HG02642 (cell line): ENCODE results near the gene ACRBP.

Experiments used
- ATAC-seq: cut with Tn5 transposase; IDR thresholded peaks from one replicate; pipeline ENCODE4 v1.9.1; 2021; ENCODE audit warnings: mild to moderate bottlenecking; ENCODE audit not compliant: unreplicated experiment, poor library complexity

The ACRBP gene

DNA sequence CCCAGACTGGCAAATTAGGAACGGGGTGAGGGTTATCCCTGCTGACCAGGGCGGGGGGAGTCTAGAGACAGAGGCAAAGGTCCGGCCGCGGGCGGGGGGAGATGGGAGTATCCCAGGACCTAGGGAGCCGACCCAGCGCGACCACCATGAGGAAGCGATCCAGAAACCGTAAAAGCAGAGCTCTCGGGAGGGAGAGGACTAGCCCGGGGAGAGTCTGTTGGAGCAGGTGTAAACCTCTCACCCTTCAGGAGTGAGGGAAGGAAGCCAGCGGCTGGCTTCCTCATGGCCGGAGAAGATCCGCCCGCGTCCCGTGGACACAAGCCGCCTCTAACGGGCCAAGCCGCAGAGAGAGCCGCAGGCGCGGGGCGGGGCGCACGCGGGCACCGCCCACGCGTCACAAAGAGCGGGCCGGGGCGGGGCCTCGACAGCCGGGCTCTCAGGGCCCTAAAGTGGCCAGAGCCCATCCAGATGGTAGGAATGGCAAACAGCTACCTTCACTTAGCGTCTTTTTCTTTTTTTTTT lies at the start of gene ACRBP:
Gene ACRBP, minus strand, starts transcription at position 350 of the 522 bp plus-strand sequence. Its CDS starts 66 bp downstream, at position 284.
- peak; percentile 61 for ATAC-seq

DNA sequence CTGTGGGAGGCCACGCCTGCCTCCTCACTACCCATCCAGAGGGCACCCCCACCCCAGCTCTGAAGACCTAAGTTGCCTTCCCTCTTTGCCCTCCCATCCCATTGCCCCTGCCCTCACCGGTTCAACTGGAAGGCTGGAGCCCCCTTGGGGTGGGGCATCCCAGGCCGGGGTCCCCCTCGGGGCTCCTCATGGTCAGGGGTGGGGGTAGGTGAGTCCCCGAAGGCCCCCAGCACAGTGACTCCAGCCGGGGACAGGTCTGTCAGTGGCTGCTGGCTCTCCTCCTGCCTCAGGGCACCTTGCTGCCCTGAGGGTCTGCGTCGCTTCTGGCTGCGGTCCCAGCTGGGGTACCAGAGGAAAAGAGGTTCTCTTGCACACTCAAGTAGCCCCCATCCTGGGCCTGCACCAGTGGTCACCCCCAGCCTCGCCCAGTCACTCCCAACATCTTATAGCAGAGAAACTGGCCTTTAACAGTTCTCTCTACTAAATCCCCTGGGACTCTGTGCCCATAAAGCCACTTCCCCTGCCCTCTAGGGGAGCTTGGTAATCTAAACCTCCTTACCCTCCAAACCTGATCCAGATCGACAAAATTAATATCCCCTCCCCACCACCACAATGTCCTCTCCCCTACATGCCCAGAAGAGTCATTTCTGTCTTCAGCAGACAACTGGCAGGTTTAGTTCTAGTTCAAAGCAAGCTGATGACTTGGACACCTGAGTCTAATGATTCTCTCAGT lies 48.2 kb upstream of the ACRBP start:
- no peak for ATAC-seq

DNA sequence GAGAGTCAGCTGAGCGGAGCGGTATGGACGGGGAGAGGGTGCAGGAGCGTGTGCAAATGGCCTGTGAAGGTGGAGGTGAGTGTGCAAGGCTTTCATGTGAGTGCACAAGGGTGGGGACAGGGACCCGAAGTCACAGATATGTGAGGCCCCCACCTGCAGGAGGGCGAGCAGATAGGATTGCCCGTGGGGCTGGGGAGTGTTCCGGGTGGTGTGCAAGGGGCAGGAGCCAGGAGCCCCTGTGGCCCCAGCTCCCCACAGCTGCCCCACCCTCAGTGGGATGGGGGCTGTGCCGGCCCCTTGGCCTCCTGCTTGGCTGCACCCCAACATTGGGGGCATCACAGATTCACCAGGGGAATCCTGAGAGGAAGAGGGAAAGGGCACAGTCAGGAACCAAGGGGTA lies 47.5 kb upstream of the ACRBP start:
- no peak for ATAC-seq

DNA sequence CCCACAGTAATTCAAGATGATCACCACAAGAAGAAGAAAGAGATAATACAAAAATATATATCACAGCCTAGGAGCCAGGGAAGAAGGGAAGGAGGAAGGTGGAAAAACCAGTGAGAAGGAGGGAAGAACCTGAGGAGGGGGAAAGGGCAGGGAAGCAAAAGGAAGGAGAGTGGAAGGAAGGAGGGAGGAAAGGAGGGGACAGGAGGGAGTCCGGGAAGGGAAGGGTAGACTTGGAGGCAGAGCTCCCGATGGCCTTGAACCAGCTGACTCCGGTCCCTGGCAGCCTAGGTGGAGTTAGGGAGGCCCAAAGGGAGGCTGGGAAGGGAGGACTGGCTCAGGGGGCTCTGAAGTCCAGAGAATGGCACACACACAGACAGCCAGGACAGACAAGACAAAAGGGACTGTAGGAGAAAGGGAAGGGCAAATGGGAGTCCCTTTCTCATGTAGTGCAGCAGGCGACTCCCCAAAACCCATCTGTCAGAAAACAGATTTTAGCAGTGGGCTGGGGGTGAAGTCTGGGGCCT lies 46.7 kb upstream of the ACRBP start:
- ATAC-seq: no peak

DNA sequence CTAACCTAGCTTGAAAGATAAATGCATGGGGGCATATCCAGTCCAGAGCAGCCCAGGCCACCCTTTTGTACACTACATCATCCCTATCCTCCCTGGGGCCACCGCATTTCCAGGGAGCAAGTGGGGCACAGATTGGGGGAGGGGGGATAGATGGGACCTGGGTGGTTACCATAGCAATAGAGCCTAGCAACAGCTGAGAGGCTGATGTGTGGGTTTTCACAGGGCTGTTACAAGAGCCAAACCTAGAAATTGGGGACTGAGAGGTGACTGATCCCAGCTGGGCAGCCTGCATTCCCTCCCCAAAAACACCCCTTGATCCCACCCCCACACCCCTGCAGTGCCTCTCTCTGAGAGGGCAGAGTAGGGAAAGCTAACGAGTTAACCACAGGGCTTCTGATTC lies 45.7 kb upstream of the ACRBP start:
- ATAC-seq: no peak

DNA sequence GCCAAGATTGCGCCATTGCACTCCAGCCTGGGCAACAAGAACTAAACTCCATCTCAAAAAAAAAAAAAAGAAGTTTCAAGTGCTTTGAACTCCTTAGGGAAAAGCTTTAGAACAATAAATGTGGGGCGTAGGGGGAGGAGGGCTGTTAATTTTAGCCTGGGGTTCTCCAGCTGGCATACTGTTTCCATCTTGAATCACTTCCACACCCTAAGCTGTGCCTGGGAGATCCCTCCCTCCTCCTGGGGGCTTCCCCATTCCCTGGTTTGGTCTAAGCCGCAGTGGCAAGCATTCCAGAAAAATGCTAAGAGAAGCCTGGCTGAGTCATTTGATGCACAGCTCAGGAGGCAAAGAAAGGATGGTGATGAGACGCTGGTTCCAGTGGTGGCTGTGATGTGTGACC lies 44.2 kb upstream of the ACRBP start:
- ATAC-seq: no peak

DNA sequence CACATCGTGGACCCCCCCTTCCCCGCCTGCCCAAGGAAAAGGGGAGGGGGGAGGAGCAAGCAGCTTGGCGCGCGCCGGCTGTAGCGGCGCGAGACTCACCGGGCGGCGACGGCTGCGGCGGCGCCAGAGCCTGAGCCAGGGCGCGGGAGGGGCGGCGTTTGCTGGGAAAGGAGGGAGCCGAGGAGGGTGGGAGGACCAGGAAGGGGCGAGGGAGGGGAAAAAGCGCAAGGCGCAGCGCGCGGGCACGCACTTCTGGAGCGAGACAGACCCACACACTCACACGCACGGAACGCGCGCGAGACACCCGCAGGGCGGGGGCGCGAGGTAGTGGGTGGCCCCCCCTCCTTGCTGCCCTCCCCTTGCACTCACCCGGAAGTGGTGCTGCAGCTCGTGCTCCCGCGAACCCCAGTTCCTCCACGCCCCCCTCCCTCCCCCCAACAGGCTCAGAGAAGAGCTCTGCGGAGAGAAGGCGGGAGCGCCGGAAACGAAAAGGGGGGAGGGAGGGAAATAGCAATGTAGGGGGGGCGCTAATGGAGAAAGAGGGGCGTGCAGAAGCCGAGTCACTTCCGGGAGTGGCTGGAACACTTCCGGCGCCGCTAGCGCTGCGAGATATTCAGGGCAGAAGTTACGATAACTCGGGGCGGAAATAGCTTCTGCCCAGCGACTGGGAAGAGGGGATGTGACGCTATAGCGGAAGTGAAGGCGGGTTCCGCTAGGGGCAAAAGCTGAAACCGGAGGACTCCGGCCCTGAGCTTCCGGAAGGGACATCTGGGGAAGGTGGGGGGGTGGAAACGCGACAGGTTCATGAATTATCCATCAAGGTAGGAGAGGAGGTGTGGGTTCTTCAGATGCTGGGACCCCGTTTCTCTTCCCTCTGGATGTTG lies 42.0 kb upstream of the ACRBP start, which contains the start of gene ZNF384:
Gene ZNF384, minus strand, starts transcription at position 377 of the 884 bp plus-strand sequence. CDS start 9,855 bp downstream, outside the sequence.
- peak; percentile 86 for ATAC-seq

DNA sequence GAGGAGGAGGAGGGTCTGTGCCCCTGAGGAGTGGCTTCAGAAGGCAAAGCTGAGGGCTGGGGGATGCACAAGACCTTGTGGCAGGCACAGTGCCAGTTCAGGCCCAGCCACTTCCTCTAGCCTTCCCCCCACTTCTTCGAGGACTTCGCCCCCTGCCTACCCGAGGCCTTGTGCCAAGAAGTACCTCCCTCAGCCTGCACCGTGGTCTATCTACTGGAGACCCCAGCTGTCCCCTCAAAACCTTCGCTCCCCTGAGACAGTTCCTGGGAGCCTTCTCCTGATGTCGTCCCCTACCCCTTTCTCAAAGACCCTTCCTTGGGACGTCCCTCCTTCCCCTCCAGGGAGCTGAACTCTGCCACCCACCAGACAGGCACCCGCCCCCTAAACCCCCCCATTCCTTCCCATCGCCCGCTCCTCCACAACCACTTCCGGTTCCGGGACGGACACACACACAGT lies 41.3 kb upstream of the ACRBP start:
- ATAC-seq: peak; percentile 5

DNA sequence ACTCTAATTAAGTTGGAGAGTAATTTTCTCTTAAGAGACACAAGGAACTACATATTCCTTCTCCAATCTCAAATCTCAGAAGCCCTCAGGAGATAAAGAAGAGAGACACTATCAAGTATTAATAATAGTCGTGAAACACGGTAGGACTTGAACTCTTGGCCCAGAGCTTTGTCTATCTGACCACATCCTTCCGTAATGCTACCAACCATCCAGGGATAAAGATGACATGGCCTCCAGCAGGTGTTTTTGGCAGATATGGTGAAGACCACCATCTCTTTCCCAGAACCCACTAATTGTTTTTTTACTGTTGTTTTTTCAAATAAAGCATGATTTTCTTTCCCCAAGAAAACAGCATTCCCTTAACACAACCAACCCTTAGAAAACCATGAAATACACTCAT lies 38.6 kb upstream of the ACRBP start:
- ATAC-seq: no peak

DNA sequence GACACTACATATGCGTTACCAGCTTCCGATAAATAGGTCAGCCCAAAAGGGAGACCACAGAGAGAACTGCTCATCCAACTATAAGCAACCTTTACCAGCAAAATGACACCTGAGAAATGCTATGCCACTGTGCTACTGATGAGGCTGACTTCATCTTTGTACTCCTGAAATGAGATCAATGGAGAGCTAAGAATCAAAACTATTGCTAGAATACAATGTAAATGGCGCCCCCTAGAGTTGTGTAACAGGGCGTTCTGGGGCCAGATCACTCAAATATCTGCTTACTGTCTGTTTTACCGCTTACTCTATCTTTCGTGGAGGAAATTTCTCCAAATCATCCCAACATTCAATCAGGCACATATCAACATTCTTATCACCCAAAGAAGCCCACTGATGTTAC lies 37.4 kb upstream of the ACRBP start:
- ATAC-seq: no peak

DNA sequence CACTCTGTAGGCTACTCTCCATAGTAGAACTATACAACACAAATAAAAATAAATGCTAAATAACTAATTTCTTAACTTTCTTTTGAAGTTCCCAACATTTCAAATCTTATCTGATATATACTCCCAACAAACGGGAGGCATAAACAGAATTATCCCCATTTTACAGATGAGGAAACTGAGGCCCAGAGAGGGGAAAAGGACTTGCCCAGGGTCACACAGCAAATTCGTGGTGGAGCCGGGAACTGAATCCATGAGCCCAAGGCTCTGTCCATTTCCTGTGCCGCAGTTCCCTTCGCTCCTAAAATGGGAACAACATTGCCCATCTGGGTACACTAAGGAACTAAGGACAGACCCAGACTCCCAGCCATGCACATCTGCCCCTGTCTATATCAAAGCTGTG lies 29.7 kb upstream of the ACRBP start:
- no peak for ATAC-seq

DNA sequence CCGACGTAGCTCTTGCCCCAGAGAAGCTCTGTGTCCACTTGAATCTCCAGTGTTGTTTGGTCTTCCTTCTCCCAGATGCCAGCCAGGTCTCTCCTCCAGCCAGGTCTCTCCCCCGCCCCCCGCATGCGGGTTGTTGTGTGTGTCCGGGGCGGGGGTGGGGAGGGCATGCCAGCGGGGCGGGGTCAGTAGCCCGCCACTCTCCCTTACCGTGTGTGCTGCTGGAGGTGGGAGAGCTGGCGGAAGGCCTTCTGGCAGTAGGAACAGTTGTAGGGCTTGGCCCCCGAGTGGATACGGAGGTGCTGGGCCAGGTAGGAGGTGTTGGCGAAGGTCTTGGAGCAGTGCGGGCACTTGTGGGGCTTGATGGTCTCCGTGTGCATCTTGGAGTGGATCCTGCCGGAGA lies 24.9 kb upstream of the ACRBP start:
- ATAC-seq: no peak

DNA sequence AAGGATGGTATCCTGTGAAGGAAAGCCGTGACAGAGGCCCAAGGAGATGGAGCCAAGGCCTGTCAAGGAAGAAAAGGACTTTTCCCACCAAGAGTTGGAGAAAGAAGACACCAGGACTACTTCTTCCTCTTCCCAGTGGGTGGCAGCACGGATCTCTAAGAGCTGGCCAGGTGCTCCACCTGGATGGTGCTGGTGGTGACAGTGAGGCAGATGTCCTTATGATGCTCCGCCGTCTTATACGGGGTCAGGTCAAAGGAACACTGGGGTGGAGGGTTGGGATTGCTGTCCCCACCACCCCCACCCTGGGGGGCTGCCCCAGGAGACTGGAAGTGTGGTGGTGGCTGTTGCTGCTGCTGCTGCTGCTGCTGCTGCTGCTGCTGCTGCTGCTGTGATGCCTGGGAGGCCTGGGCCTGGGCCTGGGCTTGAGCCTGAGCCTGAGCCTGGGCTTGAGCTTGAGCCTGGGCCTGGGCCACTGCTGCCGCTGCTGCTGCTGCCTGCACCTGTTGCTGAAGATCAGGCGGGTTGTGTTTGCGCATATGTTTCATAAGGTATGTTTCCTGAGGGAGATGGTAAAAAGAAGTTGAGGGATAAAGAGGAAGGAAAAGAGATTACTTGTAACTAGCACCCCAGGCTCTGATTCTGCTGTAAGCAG lies 20.5 kb upstream of the ACRBP start:
- ATAC-seq: no peak

DNA sequence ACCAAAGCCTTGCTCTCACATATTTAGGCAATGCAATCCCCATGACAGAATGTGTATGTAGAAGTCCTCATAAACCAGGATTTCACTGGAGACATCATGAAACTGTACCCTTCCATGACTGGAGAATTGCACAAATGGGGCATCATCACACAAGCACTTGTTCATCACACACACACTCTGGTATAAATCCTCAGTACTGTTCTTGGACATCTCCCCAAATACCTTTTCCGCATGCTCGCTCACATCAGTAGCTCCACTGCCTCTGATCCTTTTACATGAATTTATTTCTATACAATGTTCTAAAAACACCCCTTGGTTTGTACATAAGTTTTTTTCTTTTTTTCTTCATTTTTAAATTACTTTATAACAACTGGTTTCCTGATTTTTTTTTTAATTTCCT lies 19.0 kb upstream of the ACRBP start:
- ATAC-seq: no peak

DNA sequence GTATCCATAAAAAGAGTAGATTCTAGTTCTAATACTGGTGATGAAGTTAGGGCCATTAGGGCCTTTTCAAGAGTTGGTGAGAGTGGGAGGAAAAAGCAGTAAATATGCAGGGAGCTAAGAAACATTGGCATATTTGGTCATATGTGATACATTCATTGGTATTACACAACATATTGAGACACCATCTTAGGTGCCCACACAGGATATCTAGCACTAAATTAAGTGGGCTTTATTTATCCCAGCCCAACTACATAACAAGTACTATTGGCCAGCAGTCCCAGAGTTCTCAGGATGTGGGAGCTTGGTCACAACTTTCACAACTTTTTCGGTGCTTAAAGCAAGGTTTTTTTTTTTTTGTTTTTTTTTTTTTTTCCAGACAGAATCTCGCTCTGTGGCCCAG lies 17.7 kb upstream of the ACRBP start:
- no peak for ATAC-seq

DNA sequence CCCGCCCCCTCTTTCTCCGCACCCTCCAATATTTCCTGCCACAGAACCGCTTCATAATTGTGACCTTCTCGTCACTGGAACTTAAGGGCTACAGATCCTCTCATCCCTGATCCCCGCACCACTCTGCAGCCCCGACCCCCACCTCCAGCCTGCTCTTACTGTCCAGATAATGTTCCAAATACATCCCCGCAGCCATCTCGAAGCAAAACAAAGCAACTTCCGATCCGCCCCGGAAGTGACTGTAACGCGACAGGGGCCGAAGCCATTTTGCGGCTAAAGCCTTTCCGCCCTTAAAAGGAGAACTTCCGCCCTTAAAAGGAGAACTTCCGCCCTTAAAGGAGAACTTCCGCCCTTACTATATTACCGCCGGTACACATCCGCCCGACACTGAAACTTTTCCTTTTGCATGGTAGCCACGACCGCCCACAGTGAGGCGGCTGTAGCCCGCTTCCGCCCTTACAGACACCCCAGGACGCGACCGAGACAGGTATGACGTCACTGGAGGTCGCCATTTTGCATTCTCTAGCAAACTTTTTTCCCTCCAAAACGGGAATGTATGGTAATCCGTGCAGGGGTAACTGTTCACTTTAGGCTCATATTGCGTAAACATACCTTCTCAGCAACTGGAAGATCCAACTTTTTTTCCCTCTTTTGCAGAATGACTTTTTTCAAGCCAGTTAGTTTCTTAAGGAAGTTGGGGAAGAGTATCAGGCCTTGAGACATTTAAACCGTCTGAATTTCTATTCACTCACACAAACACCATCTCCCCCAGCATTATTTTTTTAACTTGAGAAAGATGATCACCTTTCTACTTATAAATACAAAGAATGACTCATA lies 15.9 kb upstream of the ACRBP start, which contains the start of gene ING4:
Gene ING4, minus strand, starts transcription at position 214 of the 837 bp plus-strand sequence. Its CDS starts 18 bp downstream, at position 196.
- ATAC-seq: peak; percentile 97

DNA sequence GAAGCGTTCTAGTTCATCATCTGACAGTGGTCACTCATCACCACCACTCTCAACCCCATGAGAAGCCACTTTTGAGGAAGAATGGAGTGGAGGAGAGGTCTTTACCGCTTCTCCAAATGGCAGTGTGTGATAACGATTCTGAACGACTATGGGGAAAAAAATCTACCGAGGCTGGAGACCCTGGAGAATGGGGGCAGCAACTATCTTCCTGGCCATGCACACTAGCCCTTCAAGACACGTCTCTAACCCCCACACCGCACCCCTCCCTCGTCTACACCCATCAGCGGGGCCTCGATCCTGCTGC lies 15.3 kb upstream of the ACRBP start:
- ATAC-seq: peak; percentile 34

DNA sequence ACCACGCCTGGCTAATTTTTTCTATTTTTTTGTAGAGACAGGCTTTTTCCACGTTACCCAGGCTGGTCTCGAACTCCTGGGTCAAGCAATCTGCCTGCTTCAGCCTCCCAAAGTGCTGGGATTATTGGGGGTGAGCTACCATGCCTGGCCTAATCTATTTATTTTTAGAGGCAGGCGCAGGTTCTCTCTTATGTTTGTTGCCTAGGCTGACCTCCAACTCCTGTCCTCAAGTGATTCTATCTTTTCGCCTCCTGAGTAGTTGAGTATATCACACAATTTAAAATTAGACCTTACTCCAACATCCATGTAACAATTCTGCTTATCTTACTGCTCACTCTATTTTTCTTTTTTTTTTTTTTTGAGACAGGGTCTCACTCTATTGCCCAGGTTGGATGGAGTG lies 6.8 kb upstream of the ACRBP start:
- ATAC-seq: no peak

DNA sequence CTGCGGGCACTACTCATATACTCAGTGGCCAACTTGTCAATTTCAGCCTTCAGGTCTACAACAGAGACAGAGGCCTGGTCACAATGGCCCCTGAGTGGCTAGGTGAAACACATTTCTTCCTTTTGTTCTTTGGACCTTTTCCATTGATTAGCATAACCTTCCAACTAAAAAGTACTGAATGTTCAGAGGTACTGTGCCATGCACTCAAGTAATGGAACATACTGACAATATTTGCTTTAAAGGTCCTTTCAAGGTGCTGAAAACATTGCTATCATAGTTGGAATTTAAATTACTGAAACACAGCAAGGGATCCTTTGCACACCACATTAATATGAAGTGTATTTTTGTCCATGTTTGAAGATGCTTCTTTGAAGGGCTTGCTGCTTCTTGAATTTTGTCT lies 6.1 kb upstream of the ACRBP start:
- ATAC-seq: no peak

DNA sequence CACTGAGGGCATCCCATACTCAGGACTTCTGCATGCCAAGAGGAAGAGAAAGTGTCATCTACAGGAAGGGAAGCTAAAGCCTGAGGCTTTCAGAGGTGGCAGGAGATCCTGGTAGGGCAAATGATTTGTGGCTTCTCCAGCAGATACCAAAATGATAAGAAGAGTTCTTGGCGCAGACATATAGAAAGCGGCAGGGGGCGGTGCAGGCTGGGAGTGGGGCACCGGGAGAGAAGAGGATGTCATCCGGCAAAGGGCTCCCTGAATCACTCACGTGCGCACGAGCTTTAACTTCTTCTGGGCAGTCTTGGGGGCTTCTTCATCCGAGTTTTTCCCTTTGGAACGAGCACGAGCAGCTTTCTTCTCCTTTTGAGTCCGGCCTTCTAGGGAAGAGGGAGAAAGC lies 5.2 kb upstream of the ACRBP start:
- ATAC-seq: no peak
